Measurements from ENCODE around the gene SLC66A2.

The SLC66A2 gene

GRCh38 chr18:79917169-79917852 is 34.1 kb downstream of the SLC66A2 start:
- no peak for DNase-seq

GRCh38 chr18:79916546-79917168 is 34.8 kb downstream of the SLC66A2 start:
- DNase-seq, result no peak

GRCh38 chr18:79916128-79916494 is 35.3 kb downstream of the SLC66A2 start:
- no peak for DNase-seq

GRCh38 chr18:79915161-79916127 is 36.0 kb downstream of the SLC66A2 start:
- no peak for DNase-seq

- no peak for DNase-seq
Observed at GRCh38 chr18:79914614-79915160, 36.8 kb downstream of the SLC66A2 start.

- DNase-seq, result no peak
Observed at GRCh38 chr18:79912994-79913831, 38.2 kb downstream of the SLC66A2 start.

- no peak for DNase-seq
Observed at GRCh38 chr18:79912409-79912991, 39.0 kb downstream of the SLC66A2 start.

GRCh38 chr18:79911344-79912270 is 39.8 kb downstream of the SLC66A2 start:
- DNase-seq, result peak; percentile 48

GRCh38 chr18:79910563-79911343 is 40.7 kb downstream of the SLC66A2 start:
- no peak for DNase-seq

GRCh38 chr18:79906706-79907105 is 44.7 kb downstream of the SLC66A2 start:
- DNase-seq, result no peak

GRCh38 chr18:79905993-79906392 is 45.5 kb downstream of the SLC66A2 start:
- no peak for DNase-seq

GRCh38 chr18:79905389-79905911 is 46.0 kb downstream of the SLC66A2 start:
- no peak for DNase-seq

GRCh38 chr18:79904357-79905147 is 46.9 kb downstream of the SLC66A2 start:
- DNase-seq, result peak; percentile 83

GRCh38 chr18:79903787-79904356 is 47.6 kb downstream of the SLC66A2 start:
- no peak for DNase-seq

GRCh38 chr18:79903071-79903635 is 48.3 kb downstream of the SLC66A2 start:
- no peak for DNase-seq

GRCh38 chr18:79902640-79903039 is 48.8 kb downstream of the SLC66A2 start:
- no peak for DNase-seq

- no peak for DNase-seq
Observed at GRCh38 chr18:79902075-79902474, 49.4 kb downstream of the SLC66A2 start.

GRCh38 chr18:79901665-79902064 is 49.8 kb downstream of the SLC66A2 start:
- no peak for DNase-seq
